GM13977 (cell line): ENCODE measurements around the gene MAP2K3.

ENCODE experiments used
- DNase-seq: peaks from one replicate; pipeline ENCODE4 v3.0.0; 2012; ENCODE audit warnings: low spot score
- in situ Hi-C: fragments of 300-500 bp; cut with MboI; formaldehyde crosslinking; loops from one replicate; pipeline ENCODE4 v1.12.0; 2022; ENCODE audit warnings: low sequenced_read_pairs, low pct_unique_long_range_greater_than_20kb, mixed read lengths, inconsistent platforms; ENCODE audit not compliant: unreplicated experiment
- TF ChIP-seq, protein P1 (sequence below): IDR thresholded peaks from 2 replicates; pipeline ENCODE4 v1.5.1; 2012; ENCODE audit warnings: mild to moderate bottlenecking, control low read depth; ENCODE audit not compliant: insufficient read depth; ENCODE audit errors: extremely low read depth, missing control alignments

MAP2K3 gene

DNA sequence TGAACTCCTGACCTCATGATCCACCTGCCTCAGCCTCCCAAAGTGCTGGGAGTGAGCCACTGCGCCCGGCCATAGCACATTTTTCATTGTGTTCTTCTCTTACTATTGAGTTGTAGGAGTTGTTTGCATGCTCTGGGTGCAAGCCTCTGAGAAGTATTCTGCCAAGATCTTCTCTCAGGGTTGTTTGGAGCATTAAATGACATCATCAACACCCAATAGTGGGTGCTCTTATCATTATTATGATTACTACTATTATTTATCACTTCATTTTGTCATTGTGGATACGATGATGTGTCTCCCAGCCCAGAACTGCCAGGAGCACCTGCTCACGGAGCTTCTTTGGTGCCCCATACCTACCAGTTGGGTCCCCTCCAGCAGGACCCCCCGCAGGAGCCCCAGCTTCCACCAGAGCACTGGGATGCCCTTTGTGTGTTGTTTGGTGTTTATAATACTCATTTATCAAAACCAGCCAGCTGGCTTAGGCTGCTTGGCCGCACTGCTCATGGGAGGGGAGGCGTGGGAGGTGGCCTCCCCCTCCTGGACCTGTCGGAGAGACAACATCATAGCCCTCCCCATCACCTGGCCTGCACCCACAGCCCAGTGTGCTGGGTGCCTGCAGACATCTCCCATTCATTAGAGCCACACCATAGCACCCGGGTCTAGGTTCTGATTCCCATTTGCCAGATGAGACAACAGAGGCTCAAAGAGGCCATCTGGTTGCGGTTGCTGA is 12.9 kb upstream of the MAP2K3 start:
- no peak for DNase-seq
- TF ChIP-seq, protein P1, sequence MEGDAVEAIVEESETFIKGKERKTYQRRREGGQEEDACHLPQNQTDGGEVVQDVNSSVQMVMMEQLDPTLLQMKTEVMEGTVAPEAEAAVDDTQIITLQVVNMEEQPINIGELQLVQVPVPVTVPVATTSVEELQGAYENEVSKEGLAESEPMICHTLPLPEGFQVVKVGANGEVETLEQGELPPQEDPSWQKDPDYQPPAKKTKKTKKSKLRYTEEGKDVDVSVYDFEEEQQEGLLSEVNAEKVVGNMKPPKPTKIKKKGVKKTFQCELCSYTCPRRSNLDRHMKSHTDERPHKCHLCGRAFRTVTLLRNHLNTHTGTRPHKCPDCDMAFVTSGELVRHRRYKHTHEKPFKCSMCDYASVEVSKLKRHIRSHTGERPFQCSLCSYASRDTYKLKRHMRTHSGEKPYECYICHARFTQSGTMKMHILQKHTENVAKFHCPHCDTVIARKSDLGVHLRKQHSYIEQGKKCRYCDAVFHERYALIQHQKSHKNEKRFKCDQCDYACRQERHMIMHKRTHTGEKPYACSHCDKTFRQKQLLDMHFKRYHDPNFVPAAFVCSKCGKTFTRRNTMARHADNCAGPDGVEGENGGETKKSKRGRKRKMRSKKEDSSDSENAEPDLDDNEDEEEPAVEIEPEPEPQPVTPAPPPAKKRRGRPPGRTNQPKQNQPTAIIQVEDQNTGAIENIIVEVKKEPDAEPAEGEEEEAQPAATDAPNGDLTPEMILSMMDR: no peak
- in situ Hi-C loops: no loop called here

DNA sequence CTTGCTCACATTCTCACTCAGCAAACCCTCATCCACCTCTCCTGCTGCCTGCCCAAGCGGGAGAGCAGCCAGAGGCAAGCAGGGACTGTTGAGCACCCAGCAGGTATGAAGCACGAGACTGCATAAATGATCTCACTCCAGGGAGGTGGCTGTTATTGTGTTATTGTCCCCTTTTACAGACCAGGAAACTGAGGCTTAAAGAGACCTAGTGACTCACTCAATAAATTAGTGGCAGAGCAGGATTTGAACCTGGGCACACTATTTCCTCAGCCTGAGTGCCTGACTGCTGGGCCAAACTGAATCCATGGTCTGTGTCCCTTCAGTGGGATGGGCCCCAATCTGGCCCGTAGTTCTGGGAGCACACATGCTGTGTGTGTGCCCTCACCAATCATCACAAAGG is 12.3 kb upstream of the MAP2K3 start:
- in situ Hi-C loops: no loop called here
- no peak for DNase-seq
- TF ChIP-seq, protein P1: no peak

DNA sequence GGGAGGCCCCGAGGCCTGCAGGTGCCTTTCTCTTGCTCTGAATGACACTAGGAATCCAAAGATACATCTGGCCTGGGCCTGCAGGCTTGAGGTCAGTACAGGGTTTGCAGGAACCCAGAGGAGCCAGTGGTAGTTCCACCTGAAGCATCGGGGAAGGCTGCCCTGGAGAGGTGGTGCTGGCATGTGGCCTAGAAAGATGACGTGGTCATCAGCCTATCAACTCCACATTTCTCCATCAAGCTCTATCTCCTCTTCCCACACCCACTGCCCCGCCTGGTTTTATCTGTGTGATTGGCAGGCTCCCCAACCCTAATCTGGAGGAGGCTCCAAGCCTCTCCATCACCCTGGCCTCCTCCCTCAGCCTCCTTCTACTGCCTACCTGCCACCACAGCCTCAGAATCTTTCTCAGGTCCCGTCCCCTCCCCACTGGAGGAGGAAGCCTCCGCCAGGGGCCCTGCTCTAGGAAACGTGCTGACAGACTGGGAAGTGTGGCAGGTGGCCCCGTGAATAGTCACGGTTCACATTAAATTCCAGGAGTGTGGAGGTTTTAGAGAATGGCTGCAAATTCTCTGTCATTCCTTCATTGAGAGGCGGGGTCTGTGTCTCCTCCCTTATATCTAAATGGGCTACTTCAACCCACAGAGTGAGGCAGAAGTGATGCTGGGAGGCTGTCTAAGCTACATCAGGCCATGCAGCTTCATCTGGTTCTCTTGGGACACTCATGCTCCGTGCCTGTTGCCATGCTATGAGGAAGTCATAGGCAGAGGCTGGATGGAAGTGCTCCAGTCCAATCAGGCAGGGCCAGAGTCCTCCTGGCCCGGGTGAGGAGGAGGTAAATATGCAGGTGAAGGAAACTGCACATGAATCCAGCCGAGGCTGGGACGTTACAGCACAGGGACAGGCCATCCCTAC is 11.4 kb upstream of the MAP2K3 start:
- TF ChIP-seq, protein P1: no peak
- in situ Hi-C loops: no loop called here
- no peak for DNase-seq

DNA sequence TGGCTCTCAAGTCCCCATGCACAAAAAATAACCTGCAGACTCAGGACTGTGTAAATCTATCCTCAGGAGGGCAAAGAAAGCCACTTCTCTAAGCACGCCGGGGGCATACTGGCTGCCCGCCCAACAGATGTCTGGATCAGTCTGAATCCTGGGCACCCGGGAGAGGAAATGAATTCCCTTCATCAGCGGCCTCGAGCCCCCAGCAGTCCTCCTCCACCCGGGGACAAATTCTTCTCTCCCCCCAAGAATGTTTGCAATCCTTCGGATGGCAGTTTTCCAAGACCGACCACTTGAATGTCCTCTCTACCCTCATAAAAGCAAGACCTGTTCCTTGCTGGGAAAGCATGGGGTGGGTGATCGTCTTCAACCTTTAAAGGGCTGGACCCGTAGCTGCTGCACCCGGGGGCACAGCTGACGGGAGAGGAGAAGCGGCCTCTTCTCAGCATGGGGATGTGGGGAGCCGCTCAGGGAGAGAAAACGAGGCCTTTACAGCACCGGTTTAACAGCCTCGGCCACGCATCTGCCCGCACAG is 9.4 kb upstream of the MAP2K3 start:
- in situ Hi-C loops: loop anchor here (25.0 kb wide), 1 partner anchor 237 kb away; no protein-coding TSS in a partner anchor
- TF ChIP-seq, protein P1: no peak
- DNase-seq: no peak

DNA sequence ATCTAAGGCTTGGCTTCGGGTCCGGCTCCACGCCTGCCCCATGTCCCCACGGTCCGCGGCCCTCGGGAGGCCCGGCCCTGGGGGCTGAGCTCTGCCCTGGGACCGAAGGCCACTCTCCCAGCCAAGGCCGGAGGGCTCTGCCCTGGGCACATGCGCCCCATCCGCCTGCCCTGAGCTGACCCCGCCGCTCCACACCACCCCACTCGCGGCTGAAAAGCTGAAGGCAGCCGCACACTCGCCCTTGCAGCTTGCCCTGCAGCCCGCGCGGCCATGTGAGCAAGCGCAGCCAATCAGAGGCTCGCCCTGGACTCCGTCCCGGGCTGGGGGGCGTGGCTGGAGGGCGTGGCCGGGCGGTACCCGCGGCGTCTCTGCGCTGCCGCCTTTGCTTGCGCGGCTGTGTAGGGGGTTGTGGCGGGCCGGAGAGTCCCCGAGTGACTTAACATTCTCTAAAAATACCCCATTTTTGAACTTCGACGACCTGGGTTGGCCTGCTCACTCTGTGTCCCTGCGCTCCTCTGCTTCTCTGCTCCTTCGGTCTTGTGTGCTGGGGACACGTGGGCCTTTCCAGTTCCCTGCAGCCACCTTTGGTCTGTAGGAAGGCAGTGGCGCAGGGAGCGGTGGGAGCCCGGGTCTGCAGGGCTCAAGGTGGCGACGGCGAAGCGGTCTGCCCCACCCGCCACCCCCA is 8.8 kb upstream of the MAP2K3 start:
- TF ChIP-seq, protein P1: no peak
- peak; percentile 98 for DNase-seq
- in situ Hi-C loops: loop anchor here (25.0 kb wide), 1 partner anchor 237 kb away; no protein-coding TSS in a partner anchor

DNA sequence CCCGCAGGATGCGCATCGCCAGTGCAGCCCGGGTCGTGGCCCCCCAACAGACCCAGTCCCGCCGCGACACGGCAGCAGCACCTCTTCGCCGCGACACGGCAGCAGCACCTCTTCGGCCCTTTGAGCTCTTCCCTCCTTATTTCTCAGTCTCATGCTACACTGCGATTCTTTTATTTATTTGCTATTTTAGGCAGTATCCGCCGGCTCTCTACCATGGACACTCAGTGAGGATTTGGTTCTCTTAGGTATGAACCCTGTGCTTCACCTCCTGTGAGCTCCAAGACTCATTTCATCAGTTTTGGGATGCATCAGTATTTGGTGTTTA is 8.3 kb upstream of the MAP2K3 start:
- in situ Hi-C loops: loop anchor here (25.0 kb wide), 1 partner anchor 236 kb away; no protein-coding TSS in a partner anchor
- DNase-seq: no peak
- TF ChIP-seq, protein P1: no peak
